Dermis lymphatic vessel endothelial cell (primary cell): ENCODE data around the gene PCDHB14. TPM values are rescaled to one million over a fixed set of nuclear protein-coding genes. Genes with fewer than 3 reads are reported as not detected.

ENCODE experiments used
- total RNA-seq: library from RNA; depleted of rRNA; stranded (reverse); fragments of >200 nt; gene quantifications from 2 replicates; pipeline ENCODE4 v1.2.1, GENCODE V29; 2014

PCDHB14 gene
- total RNA-seq = 0.86 and 0.98 TPM in 2 replicates

DNA sequence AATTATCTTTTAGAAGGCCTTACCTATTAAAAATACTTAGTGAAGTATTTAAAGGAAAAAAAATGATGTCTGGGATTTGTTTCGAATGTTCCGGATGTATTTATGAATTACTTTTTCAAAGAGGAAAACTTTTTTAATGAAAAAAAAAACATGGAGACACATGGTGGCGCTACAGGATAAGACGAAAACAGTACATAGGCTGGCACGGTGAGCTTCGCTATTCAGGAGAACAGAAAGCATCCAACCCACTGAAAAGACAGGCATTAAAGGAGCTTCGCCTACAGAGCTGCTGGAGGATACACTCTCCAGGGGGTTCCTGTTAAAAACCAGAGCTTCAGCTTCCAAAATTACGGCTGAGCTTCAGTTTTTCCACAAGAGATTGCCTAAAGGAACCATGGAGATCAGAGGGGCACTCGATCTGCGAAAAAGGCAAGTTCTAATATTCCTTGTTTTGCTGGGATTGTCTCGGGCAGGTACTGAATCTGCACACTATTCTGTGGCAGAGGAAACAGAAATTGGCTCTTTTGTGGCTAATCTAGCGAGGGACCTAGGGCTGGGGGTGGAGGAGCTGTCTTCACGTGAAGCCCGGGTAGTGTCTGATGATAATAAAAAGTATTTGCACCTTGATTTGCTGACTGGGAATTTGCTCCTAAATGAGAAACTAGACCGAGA, at the start of gene PCDHB14:
Gene PCDHB14, plus strand, starts transcription at position 232 of the 672 bp plus-strand sequence. Its CDS starts 163 bp downstream, at position 395.

DNA sequence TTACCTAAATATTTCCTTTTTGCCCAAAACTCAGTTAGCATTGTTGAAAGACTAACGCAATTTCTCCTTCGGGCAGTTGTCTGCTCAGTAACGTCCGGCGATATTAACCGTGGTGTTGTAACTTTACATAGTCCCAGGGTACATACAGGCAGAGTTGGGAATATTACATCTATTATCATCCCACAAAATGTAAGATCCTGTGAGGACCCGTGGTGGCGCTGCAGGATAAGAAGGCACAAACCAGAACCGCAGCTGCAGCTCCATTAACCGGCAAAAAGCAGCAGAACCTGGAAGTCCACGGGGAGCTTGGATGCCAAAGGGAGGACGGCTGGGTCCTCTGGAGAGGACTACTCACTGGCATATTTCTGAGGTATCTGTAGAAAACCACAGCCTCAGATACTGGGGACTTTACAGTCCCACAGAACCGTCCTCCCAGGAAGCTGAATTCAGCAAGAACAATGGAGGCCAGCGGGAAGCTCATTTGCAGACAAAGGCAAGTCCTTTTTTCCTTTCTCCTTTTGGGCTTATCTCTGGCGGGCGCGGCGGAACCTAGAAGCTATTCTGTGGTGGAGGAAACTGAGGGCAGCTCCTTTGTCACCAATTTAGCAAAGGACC, 45.5 kb upstream of the PCDHB14 start, which contains the start of gene PCDHB8:
Gene PCDHB8, plus strand, starts transcription at position 214 of the 615 bp plus-strand sequence. Its CDS starts 245 bp downstream, at position 459.

DNA sequence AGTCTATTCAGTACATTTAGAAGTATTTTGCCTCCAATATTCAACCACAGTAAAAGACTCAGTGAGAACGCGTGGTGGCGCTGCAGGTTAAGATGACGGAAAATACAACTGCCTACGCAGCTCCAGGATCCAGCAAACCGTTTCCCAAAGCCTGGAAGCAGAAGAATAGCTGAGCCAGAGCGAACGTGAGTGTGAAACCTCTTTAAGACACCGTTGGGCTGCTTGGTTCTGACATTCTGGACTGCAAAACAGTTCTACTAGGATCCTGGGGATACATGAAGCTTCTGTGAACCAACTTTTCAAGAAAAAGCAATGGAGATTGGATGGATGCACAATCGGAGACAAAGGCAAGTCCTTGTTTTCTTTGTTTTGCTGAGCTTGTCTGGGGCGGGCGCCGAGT, 40.9 kb upstream of the PCDHB14 start, which contains the start of gene PCDHB16:
Gene PCDHB16, plus strand, starts transcription at position 140 of the 400 bp plus-strand sequence. Its CDS starts 173 bp downstream, at position 313.

DNA sequence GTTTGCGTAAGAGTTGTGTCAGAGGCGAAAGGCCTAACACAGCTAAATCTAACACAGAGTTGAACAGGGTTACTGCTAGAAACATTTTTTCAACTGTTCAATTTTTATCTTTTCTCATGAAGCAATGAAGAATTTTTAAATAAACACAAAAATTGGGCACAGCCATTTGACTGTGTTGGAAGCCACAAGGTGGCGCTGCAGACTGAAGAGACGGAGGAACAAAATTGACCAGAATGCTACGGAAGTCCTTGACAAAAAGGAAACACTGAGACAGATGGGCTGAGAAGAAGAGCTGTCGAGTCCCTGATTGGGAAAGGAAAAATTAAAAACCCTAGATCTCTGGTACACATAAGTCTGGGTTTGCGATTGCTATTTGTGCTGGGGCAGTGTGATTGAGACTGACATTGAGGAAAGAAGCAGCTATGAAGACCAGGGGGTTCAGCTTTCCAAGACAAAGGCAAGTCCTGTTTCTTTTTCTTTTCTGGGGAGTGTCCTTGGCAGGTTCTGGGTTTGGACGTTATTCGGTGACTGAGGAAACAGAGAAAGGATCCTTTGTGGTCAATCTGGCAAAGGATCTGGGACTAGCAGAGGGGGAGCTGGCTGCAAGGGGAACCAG, 36.1 kb upstream of the PCDHB14 start, which contains the start of gene PCDHB9:
Gene PCDHB9, plus strand, starts transcription at position 265 of the 616 bp plus-strand sequence. Its CDS starts 158 bp downstream, at position 423.

DNA sequence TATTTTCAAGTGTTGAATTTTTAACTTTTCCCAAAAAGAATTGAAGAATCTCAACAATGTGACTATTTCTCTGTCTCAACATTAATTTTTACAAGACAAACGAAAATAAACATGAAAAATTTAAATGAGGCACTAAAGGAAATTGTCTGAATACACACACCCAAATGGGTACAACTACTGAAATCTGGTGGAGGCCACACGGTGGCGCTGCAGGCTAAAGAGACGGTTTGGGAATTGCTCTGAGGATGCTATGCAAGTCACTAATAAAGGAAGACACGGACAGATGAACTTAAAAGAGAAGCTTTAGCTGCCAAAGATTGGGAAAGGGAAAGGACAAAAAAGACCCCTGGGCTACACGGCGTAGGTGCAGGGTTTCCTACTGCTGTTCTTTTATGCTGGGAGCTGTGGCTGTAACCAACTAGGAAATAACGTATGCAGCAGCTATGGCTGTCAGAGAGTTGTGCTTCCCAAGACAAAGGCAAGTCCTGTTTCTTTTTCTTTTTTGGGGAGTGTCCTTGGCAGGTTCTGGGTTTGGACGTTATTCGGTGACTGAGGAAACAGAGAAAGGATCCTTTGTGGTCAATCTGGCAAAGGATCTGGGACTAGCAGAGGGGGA, 30.9 kb upstream of the PCDHB14 start, which contains the start of gene PCDHB10:
Gene PCDHB10, plus strand, starts transcription at position 244 of the 616 bp plus-strand sequence. Its CDS starts 200 bp downstream, at position 444.

DNA sequence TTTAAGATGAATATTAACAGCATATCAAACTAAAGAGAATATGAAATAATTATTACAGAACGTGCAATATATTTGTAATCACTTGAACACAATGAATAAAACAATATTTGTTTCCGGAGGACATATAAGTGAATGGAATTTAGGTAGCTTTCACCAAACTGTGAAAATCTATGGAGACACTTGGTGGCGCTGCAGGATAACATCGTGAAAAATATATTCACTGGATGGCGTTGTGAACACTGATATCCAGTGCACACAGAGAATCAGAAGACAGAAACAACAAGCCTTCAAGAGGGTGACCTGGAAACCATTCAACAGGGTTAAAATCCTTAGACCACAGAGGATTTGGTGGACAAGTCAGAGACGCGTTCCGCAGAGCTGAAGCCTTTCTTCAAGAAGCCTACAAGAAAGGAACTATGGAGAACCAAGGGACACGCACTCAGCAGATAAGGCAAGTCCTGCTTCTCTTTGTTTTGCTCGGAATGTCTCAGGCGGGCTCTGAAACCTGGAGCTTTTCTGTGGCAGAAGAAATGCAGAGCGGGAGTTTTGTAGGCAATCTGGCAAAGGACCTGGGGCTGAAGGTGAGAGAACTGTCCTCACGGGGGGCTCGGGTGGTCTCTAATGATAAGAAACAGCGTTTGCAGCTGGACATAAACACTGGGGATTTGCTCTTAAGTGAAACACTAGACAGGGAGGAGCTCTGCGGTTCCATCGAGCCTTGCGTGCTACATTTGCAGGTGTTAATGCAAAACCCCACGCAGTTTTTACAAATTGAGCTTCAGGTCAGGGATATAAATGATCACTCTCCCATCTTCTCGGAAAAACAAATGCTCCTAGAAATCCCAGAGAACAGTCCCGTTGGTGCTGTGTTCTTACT, 23.5 kb upstream of the PCDHB14 start, which contains the start of gene PCDHB11:
Gene PCDHB11, plus strand, starts transcription at position 269 of the 877 bp plus-strand sequence. Its CDS starts 148 bp downstream, at position 417.

DNA sequence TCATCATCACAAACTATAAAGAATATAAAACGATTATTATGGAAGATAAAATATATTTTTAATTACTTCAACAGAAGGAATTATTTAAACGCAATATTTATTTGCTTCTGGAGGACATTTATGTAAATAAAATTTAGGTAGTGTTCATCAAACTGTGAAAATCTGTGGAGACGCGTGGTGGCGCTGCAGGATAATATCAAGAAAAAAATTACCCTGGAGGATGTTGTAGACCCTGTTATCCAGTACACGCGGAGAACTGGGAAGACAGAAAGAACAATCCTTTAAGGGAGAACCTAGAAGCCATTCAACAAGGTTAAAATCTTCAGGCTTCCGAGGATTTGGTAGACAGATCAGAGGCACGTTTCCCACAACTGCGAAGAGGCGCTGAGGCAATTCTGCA, 14.7 kb upstream of the PCDHB14 start, which contains the start of gene PCDHB12:
Gene PCDHB12, plus strand, starts transcription at position 242 of the 400 bp plus-strand sequence. CDS start 189 bp downstream, outside the sequence.

DNA sequence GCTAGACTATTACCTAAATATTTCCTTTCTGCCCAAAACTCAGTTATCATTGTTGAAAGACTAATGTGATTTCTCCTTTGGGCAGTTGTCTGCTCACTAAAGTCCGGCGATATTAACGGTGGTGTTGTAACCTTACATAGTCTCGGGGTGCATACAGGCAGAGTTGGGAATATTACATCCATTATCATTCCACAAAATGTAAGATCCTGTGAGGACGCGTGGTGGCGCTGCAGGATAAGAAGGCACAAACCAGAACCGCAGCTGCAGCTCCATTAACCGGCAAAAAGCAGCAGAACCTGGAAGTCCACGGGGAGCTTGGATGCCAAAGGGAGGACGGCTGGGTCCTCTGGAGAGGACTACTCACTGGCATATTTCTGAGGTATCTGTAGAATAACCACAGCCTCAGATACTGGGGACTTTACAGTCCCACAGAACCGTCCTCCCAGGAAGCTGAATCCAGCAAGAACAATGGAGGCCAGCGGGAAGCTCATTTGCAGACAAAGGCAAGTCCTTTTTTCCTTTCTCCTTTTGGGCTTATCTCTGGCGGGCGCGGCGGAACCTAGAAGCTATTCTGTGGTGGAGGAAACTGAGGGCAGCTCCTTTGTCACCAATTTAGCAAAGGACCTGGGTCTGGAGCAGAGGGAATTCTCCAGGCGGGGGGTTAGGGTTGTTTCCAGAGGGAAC, 9.3 kb upstream of the PCDHB14 start, which contains the start of gene PCDHB13:
Gene PCDHB13, plus strand, starts transcription at position 264 of the 684 bp plus-strand sequence. Its CDS starts 205 bp downstream, at position 469.

DNA sequence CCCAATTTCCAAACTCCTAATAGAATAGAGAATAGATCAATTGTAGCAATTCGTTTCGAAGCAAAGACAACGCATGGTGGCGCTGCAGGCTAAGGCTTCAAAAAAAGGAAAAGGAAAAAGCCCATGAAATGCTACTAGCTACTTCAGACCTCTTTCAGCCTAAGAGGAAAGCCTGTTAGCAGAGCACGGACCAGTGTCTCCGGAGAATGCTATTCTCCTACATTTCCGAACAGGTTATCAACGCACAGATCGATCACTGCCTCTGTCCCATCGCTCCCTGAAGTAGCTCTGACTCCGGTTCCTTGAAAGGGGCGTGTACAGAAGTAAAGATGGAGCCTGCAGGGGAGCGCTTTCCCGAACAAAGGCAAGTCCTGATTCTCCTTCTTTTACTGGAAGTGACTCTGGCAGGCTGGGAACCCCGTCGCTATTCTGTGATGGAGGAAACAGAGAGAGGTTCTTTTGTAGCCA, 22.1 kb downstream of the PCDHB14 start, which contains the start of gene PCDHB15:
Gene PCDHB15, plus strand, starts transcription at position 146 of the 468 bp plus-strand sequence. Its CDS starts 184 bp downstream, at position 330.

Other genes with a start within 250 kb of the PCDHB14 start
- not detected in 2 replicates for gene PCDHB1, start 172.0 kb upstream of the PCDHB14 start, total RNA-seq
- gene PCDHB2, start 128.7 kb upstream of the PCDHB14 start, total RNA-seq = 0.22 and 1.7 TPM in 2 replicates
- 0.22 and 0.69 TPM in 2 replicates for gene PCDHB3, start 122.9 kb upstream of the PCDHB14 start, total RNA-seq
- gene PCDHB4, start 101.5 kb upstream of the PCDHB14 start, total RNA-seq = 0.09 and 0.22 TPM in 2 replicates
- gene PCDHB5, start 88.1 kb upstream of the PCDHB14 start, total RNA-seq = 0.43 and 0.87 TPM in 2 replicates
- 0.09 and 0.11 TPM in 2 replicates for gene PCDHB6, start 73.3 kb upstream of the PCDHB14 start, total RNA-seq
- 0.87 and 1.8 TPM in 2 replicates for gene PCDHB7, start 50.7 kb upstream of the PCDHB14 start, total RNA-seq
- gene PCDHB8, start 45.6 kb upstream of the PCDHB14 start, total RNA-seq = 0.43 and 0.65 TPM in 2 replicates
- 0.33 and 0.69 TPM in 2 replicates for gene PCDHB16, start 41.0 kb upstream of the PCDHB14 start, total RNA-seq
- 0.22 and 0.26 TPM in 2 replicates for gene PCDHB9, start 36.2 kb upstream of the PCDHB14 start, total RNA-seq
- 0.98 and 1.0 TPM in 2 replicates for gene PCDHB10, start 31.0 kb upstream of the PCDHB14 start, total RNA-seq
- 0.43 and 0.77 TPM in 2 replicates for gene PCDHB11, start 23.7 kb upstream of the PCDHB14 start, total RNA-seq
- gene PCDHB12, start 14.6 kb upstream of the PCDHB14 start, total RNA-seq = 0.33 and 0.60 TPM in 2 replicates
- 1.1 and 1.3 TPM in 2 replicates for gene PCDHB13, start 9.4 kb upstream of the PCDHB14 start, total RNA-seq
- gene PCDHB15, start 22.1 kb downstream of the PCDHB14 start, total RNA-seq = 0.43 and 0.86 TPM in 2 replicates
- gene SLC25A2, start 80.7 kb downstream of the PCDHB14 start, total RNA-seq = 0.09 and 0.22 TPM in 2 replicates
- gene TAF7, start 97.4 kb downstream of the PCDHB14 start, total RNA-seq = 78.7 and 81.5 TPM in 2 replicates
- gene PCDHGA1, start 107.2 kb downstream of the PCDHB14 start, total RNA-seq = 0.34 and 0.43 TPM in 2 replicates
- 0.86 and 1.1 TPM in 2 replicates for gene PCDHGA2, start 115.4 kb downstream of the PCDHB14 start, total RNA-seq
- 0.54 and 0.69 TPM in 2 replicates for gene PCDHGA3, start 120.5 kb downstream of the PCDHB14 start, total RNA-seq
- 0.76 and 1.6 TPM in 2 replicates for gene PCDHGB1, start 126.8 kb downstream of the PCDHB14 start, total RNA-seq
- gene PCDHGA4, start 131.7 kb downstream of the PCDHB14 start, total RNA-seq = 2.0 and 2.6 TPM in 2 replicates
- gene PCDHGB2, start 136.7 kb downstream of the PCDHB14 start, total RNA-seq = 1.3 and 2.7 TPM in 2 replicates
- gene PCDHGA5, start 140.8 kb downstream of the PCDHB14 start, total RNA-seq = 0.43 and 0.77 TPM in 2 replicates
- 2.6 and 4.3 TPM in 2 replicates for gene PCDHGB3, start 146.9 kb downstream of the PCDHB14 start, total RNA-seq
- 2.4 and 2.9 TPM in 2 replicates for gene PCDHGA6, start 150.5 kb downstream of the PCDHB14 start, total RNA-seq
- gene PCDHGA7, start 159.4 kb downstream of the PCDHB14 start, total RNA-seq = 0.65 and 1.4 TPM in 2 replicates
- 6.7 and 11.3 TPM in 2 replicates for gene PCDHGB4, start 164.4 kb downstream of the PCDHB14 start, total RNA-seq
- 0.54 and 1.5 TPM in 2 replicates for gene PCDHGA8, start 169.3 kb downstream of the PCDHB14 start, total RNA-seq
- 8.3 and 11.8 TPM in 2 replicates for gene PCDHGB5, start 174.6 kb downstream of the PCDHB14 start, total RNA-seq
- gene PCDHGA9, start 179.4 kb downstream of the PCDHB14 start, total RNA-seq = 2.0 and 3.2 TPM in 2 replicates
- 2.1 and 3.7 TPM in 2 replicates for gene PCDHGB6, start 184.7 kb downstream of the PCDHB14 start, total RNA-seq
- gene PCDHGA10, start 189.6 kb downstream of the PCDHB14 start, total RNA-seq = 5.2 and 6.0 TPM in 2 replicates
- gene PCDHGB7, start 194.3 kb downstream of the PCDHB14 start, total RNA-seq = 10.9 and 11.5 TPM in 2 replicates
- 6.7 and 7.5 TPM in 2 replicates for gene PCDHGA11, start 197.7 kb downstream of the PCDHB14 start, total RNA-seq
- 1.5 and 4.9 TPM in 2 replicates for gene PCDHGA12, start 207.2 kb downstream of the PCDHB14 start, total RNA-seq